ENCODE data around the gene OR8D4. TPM values are rescaled to one million over a fixed set of nuclear protein-coding genes. Genes with fewer than 3 reads are reported as not detected.

The OR8D4 gene
- total RNA-seq = not detected

DNA sequence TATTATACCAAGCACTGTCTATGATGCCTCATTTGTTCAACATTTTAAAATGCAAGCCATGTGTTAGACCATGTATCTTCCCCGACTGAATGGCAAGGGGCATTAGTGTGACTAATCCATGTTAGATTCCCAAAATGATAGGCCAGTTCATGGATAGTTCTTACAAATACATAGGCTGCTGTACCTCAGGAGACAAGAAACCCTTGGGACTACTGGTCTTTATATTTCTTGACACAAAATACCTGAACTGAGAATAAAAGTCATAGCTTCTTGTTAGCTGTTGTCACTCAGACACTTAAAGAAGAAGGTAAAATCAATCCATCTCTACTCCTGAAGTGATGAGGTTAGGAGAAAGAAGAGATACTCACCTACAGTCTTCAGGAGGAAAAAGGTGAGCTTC, at the start of gene OR8D4:
Gene OR8D4 (plus strand): TSS at position 301 of the 400 bp plus-strand sequence. CDS start 4,265 bp downstream, outside the sequence.

GRCh38 chr11:123885570-123885969, 16.4 kb upstream of the OR8D4 start, which contains the start of gene TMEM225:
Gene TMEM225, minus strand, starts transcription at chr11:123885670. Its CDS starts 245 bp downstream, at chr11:123885425.

GRCh38 chr11:123939317-123939716, 37.4 kb downstream of the OR8D4 start, which contains the start of gene OR4D5:
Gene OR4D5, plus strand, starts transcription at chr11:123939617. Its CDS starts 0 bp downstream, at chr11:123939617.

DNA sequence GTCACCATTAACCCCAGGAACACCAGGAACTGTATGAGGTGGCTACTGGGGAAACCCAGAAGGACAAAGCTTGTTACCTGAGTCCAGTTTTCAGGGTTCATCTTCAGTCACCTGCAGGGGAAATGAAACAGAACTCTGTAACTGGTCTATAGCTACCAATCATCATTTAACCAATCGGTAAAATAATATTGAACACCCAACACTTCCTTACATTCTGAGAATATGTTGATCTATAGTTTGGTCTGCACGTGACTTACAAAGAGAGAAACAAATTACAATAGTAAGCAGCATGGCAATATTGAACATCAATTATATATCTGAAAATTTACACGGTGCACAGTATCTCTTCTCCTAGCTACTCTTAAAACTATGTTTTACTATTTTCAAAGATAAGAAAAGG, 41.8 kb downstream of the OR8D4 start, which contains the start of gene OR6T1:
Gene OR6T1 (minus strand): TSS at position 101 of the 400 bp plus-strand sequence. CDS start 0 bp downstream, at position 101.

Other genes starting within 250 kb of the OR8D4 start
- 38.5 TPM for gene SCN3B, start 247.5 kb upstream of the OR8D4 start, total RNA-seq
- gene ZNF202, start 160.5 kb upstream of the OR8D4 start, total RNA-seq = 16.1 TPM
- gene OR6X1, start 147.6 kb upstream of the OR8D4 start, total RNA-seq = not detected
- gene OR6M1, start 95.8 kb upstream of the OR8D4 start, total RNA-seq = not detected
- not detected for gene TMEM225, start 16.5 kb upstream of the OR8D4 start, total RNA-seq
- not detected for gene OR4D5, start 37.5 kb downstream of the OR8D4 start, total RNA-seq
- not detected for gene OR6T1, start 41.7 kb downstream of the OR8D4 start, total RNA-seq
- gene OR10S1, start 75.6 kb downstream of the OR8D4 start, total RNA-seq = not detected
- not detected for gene OR10G6, start 93.0 kb downstream of the OR8D4 start, total RNA-seq
- gene OR10G4, start 110.8 kb downstream of the OR8D4 start, total RNA-seq = not detected
- gene OR10G9, start 120.8 kb downstream of the OR8D4 start, total RNA-seq = not detected
- gene OR10G8, start 124.6 kb downstream of the OR8D4 start, total RNA-seq = not detected
- not detected for gene OR10G7, start 139.2 kb downstream of the OR8D4 start, total RNA-seq
- 23.7 TPM for gene VWA5A, start 213.3 kb downstream of the OR8D4 start, total RNA-seq